Brain microvascular endothelial cell (primary cell): ENCODE results near the gene PLEKHA6.
A peak's percentile ranks its signal among the peaks of the same experiment; 100 is the strongest.

ENCODE experiments used
- DNase-seq: peaks from one replicate; pipeline ENCODE4 v3.0.0-alpha.2; 2020
- H3K27ac ChIP-seq: fragments of 250-450 bp; sonication (Bioruptor Pico); 2 replicates; pipeline ENCODE4 v1.5.1; 2020; ENCODE audit warnings: mild to moderate bottlenecking, moderate library complexity
- H3K27me3 ChIP-seq: fragments of 250-450 bp; sonication (Bioruptor Pico); replicated peaks from 2 replicates; pipeline ENCODE4 v1.5.1; 2020; ENCODE audit warnings: mild to moderate bottlenecking
- H3K36me3 ChIP-seq: fragments of 250-450 bp; sonication (Bioruptor Pico); replicated peaks from 2 replicates; pipeline ENCODE4 v1.5.1; 2020; ENCODE audit warnings: mild to moderate bottlenecking
- H3K4me3 ChIP-seq: 2 replicates; pipeline ENCODE4 v1.5.1; 2011; ENCODE audit warnings: low read depth, mild to moderate bottlenecking, control low read depth, low read length, moderate library complexity
- CTCF ChIP-seq: IDR thresholded peaks from 2 replicates; pipeline ENCODE4 v1.5.1; 2011; ENCODE audit warnings: low read depth, mild to moderate bottlenecking, moderate library complexity, low read length, control low read depth, inconsistent platforms; ENCODE audit errors: missing control alignments
- in situ Hi-C: cut with HindIII; loops from 2 replicates; pipeline ENCODE4 v1.10.0; 2017; ENCODE audit warnings: low sequenced_read_pairs, low pct_ligation_motif_present

PLEKHA6 gene

DNA sequence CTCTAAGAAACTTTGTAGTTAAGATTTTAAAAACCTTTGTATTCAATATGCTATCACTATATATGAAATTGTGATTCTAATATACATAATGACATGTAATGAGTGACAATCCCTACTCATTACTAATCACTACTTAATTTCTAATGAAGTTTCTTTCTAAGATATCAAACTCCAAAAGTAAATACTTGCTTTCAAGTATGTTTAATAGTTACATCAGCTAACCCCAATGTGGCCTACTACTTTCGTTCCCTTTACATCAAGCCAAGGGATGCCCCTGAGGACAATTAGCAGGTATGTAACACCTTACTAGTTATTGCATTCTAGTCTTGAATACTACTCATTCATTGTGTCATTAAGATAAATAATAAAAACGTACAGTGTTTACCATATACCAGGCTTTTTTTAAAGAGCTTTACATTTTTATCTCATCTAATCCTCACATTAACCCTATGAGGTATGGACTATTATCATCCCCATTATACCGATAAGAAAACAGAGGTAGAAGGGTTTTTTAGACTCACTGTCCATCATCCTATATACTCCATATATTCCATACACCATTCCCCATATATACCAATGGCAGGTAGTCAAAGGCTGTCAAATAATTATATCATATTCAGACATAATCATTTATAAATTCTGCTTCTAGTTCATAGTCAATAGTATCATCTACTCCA, 47.7 kb upstream of the PLEKHA6 start:
- TF ChIP-seq CTCF, result no peak
- no peak for DNase-seq
- H3K36me3 ChIP-seq, result peaks cover 31% of the 10 kb centered on the region
- peak overlapping the region; percentile 100 for H3K4me3 ChIP-seq
- in situ Hi-C loops, result no loop called here
- H3K27ac ChIP-seq, result no peak overlapping the region
- no peaks in the 10 kb centered on the region for H3K27me3 ChIP-seq

- Histone ChIP-seq H3K27me3 (no peaks in the 10 kb centered on the region), H3K36me3 (peaks cover 34% of the 10 kb centered on the region), H3K4me3 (peak overlapping the region; percentile 100), H3K27ac (no peak overlapping the region)
- TF ChIP-seq CTCF, result no peak
- in situ Hi-C loops, result no loop called here
- DNase-seq, result no peak
Observed at GRCh38 chr1:204406621-204407020, 46.9 kb upstream of the PLEKHA6 start.

DNA sequence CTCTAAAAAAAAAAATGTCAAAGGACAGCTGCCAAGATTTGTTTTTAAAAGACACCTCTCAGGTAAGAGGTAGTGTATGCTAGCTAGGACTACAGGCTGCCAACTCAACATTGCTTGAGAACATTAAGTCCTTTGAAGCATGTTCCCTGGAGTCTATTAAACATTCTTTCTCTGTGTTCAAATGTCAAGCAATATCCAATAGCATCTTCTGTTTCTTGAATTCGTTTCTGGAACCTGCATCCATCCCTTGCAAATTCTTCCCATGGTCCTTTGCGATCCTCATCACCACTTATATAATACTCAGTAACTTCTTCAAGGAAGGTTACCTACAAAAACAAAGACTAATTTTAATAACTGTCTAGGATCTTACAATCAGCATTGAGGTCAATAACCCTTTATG, 46.3 kb upstream of the PLEKHA6 start:
- Histone ChIP-seq H3K27ac (no peak overlapping the region), H3K27me3 (no peaks in the 10 kb centered on the region), H3K36me3 (peaks cover 39% of the 10 kb centered on the region), H3K4me3 (peak overlapping the region; percentile 28)
- in situ Hi-C loops, result no loop called here
- DNase-seq, result no peak
- TF ChIP-seq CTCF, result no peak

- H3K27me3 ChIP-seq, result no peaks in the 10 kb centered on the region
- no peak overlapping the region for H3K4me3 ChIP-seq
- no peak for DNase-seq
- no peak for TF ChIP-seq CTCF
- peaks cover 44% of the 10 kb centered on the region for H3K36me3 ChIP-seq
- in situ Hi-C loops, result no loop called here
- H3K27ac ChIP-seq, result no peak overlapping the region
Observed at GRCh38 chr1:204404629-204405028, 44.9 kb upstream of the PLEKHA6 start.

DNA sequence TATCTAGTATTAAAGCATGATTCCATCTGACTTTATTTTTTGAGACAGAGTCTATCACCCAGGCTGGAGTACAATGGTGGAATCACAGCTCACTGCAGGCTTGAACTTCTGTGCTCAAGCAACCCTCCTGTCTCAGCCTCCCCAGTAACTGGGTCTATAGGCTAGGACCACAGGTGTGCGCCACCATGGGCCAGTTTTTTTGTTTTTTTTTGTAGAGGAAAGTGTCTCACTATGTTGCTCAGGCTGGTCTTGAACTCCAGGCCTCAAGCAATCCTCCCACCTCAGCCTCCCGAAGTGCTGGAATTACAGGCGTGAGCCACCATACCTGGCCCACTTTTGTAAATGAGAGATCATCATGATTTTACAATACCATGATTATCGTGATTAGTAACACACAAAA, 42.7 kb upstream of the PLEKHA6 start:
- H3K27ac ChIP-seq, result no peak overlapping the region
- H3K27me3 ChIP-seq, result no peaks in the 10 kb centered on the region
- no peak for DNase-seq
- H3K4me3 ChIP-seq, result no peak overlapping the region
- peaks cover 50% of the 10 kb centered on the region for H3K36me3 ChIP-seq
- in situ Hi-C loops, result no loop called here
- no peak for TF ChIP-seq CTCF

DNA sequence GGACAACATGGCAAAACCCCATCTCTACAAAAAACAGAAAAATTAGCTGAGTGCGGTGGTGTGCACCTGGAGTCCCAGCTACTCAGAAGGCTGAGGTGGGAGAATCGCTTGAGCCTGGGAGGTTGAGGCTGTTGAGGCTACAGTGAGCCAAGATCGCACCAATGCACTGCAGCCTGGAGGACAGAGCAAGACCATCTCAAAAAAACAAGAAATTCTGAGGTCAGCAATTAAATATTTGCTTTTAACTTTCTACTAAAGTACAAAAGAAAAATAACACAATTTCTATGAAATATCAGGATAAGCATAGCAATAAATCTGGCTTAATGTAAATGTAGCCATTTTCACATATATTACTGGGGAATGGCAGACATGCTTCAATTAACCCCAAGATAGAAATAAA, 42.0 kb upstream of the PLEKHA6 start:
- DNase-seq, result no peak
- in situ Hi-C loops, result no loop called here
- no peak for TF ChIP-seq CTCF
- Histone ChIP-seq H3K27ac (no peak overlapping the region), H3K4me3 (no peak overlapping the region), H3K36me3 (peaks cover 50% of the 10 kb centered on the region), H3K27me3 (no peaks in the 10 kb centered on the region)
